H1 (cell line): ENCODE measurements around the gene TBC1D2. TPM values are rescaled to one million over a fixed set of nuclear protein-coding genes. Genes with fewer than 3 reads are reported as not detected.

Source experiments
- EGR1 ChIP-seq: IDR thresholded peaks from 2 replicates; pipeline ENCODE4 v1.6.1; 2011; ENCODE audit warnings: low read depth, low read length, borderline replicate concordance
- KDM4A ChIP-seq: IDR thresholded peaks from one replicate; pipeline ENCODE4 v1.7.1; 2012; ENCODE audit warnings: low read depth, mild to moderate bottlenecking, moderate library complexity, low read length, inconsistent platforms; ENCODE audit not compliant: severe bottlenecking
- TBP ChIP-seq: IDR thresholded peaks from 2 replicates; pipeline ENCODE4 v1.6.1; 2011; ENCODE audit warnings: low read depth, low read length, improper control_type of control experiment
- polyA plus RNA-seq, 7 experiments: library from polyadenylated mRNA; depleted of rRNA in 3 of 7; stranded (reverse) in 5 of 7; unstranded in 2 of 7; fragments of >200 nt in 5 of 7; fragments of 200-250 nt in 2 of 7; gene quantifications; 1 replicate in 5 of 7; 2 replicates in 1 of 7; 4 replicates in 1 of 7; pipeline versions ENCODE4 v1.2.1 to v1.2.3, GENCODE V29; 2011 to 2013; ENCODE audit warnings: missing spikeins in 2 of 7, mixed read lengths in 2 of 7
- total RNA-seq: library from RNA; stranded (reverse); fragmentation: NEBNext Ultra II Directional; extraction: Animal tissue kit (Norgen Biotek cat#: 25700); gene quantifications from 2 replicates; pipeline ENCODE4 v1.2.1, GENCODE V29; 2021

The TBC1D2 gene
- total and polyA plus RNA-seq, 2 of the 8 experiments (the other 6 are each of a cell fraction or from before 2014, with no cell fraction given), result 7.4 TPM

GRCh38 chr9:98168153-98168780 lies 87.2 kb downstream of the TBC1D2 start (continued):
- TF ChIP-seq TBP (no peak), KDM4A (no peak), EGR1 (no peak)
